ENCODE results near the gene PLCB4.
"Not testable (repeated sequence)": the region's sequence is repeated elsewhere in the genome, so short reads cannot be mapped to it uniquely, and the experiment has no call there.

PLCB4 gene

GRCh38 chr20:9374480-9374879, 305.6 kb downstream of the PLCB4 start:
- no peak overlapping the region for H3K4me3 ChIP-seq (ENCODE audit: low read depth, low read length)
- TF ChIP-seq, protein P1, sequence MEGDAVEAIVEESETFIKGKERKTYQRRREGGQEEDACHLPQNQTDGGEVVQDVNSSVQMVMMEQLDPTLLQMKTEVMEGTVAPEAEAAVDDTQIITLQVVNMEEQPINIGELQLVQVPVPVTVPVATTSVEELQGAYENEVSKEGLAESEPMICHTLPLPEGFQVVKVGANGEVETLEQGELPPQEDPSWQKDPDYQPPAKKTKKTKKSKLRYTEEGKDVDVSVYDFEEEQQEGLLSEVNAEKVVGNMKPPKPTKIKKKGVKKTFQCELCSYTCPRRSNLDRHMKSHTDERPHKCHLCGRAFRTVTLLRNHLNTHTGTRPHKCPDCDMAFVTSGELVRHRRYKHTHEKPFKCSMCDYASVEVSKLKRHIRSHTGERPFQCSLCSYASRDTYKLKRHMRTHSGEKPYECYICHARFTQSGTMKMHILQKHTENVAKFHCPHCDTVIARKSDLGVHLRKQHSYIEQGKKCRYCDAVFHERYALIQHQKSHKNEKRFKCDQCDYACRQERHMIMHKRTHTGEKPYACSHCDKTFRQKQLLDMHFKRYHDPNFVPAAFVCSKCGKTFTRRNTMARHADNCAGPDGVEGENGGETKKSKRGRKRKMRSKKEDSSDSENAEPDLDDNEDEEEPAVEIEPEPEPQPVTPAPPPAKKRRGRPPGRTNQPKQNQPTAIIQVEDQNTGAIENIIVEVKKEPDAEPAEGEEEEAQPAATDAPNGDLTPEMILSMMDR (IDR thresholded peaks at IDR 0.05; ENCODE audit: low read depth, low read length) = no peak

- H3K4me3 ChIP-seq (ENCODE audit: low read depth, low read length) = no peak overlapping the region
- TF ChIP-seq, protein P1 (IDR thresholded peaks at IDR 0.05; ENCODE audit: low read depth, low read length) = no peak
These were observed 306.4 kb downstream of the PLCB4 start for GRCh38 chr20:9375221-9375681.

- TF ChIP-seq, protein P1 (IDR thresholded peaks at IDR 0.05; ENCODE audit: low read depth, low read length) = no peak
- no peak overlapping the region for H3K4me3 ChIP-seq (ENCODE audit: low read depth, low read length)
These were observed 308.1 kb downstream of the PLCB4 start for GRCh38 chr20:9377007-9377406.

DNA sequence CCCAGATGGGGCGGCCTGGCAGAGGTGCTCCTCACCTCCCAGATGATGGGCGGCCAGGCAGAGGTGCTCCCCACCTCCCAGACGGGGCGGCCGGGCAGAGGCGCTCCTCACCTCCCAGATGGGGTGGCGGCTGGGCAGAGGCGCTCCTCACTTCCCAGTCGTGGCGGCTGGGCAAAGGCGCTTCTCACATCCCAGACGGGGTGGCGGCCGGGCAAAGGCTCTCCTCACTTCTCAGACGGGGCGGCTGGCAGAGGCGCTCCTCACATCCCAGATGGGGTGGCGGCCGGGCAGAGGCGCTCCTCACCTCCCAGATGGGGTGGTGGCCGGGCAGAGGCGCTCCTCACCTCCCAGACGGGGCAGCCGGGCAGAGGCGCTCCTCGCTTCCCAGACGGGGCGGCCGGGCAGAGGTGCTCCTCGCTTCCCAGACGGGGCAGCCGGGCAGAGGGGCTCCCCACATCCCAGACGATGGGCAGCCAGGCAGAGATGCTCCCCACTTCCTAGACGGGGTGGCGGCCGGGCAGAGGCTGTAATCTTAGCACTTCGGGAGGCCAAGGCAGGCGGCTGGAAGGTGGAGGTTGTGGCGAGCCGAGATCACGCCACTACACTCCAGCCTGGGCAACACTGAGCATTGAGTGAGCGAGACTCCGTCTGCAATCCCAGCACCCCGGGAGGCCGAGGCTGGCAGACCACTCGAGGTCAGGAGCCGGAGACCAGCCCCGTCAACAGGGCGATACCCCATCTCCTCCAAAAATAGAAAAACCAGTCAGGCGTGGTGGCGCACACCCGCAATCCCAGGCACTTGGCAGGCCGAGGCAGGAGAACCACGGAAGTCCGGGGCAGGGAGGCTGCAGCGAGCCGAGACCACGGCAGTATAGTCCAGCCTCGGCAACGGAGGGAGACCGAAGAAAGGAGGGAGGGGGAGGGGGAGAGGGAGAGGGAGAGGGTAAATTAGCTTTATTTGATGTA, 316.7 kb downstream of the PLCB4 start:
- H3K4me3 ChIP-seq (ENCODE audit: low read depth, low read length) = not testable (repeated sequence)

DNA sequence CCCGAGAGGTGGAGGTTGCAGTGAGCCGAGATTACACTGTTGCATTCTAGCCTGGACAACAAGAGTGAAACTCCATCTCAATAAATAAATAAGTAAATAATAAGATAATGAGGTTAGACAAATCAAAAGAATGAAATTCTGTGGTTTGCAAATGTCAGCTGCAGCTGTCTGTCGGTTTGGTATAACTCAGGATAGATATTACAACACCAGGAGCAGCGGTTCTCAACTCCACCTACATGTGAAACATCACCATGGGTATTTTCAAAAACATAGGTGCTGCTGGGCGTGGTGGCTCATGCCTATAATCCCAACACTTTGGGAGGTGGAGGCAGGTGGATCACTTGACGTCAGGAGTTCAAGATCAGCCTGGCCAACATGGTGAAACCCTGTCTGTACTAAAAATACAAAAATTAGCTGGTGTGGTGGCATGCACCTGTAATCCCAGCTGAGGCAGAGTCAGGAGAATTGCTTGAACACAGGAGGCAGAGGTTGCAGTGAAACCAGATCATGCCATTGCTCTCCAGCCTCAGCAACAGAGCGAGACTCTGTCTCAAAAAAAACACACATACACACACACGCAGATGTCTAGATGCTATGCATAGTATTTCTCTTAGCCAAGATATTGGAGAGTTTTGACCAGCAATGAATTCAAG, 319.4 kb downstream of the PLCB4 start:
- TF ChIP-seq, protein P1 (IDR thresholded peaks at IDR 0.05; ENCODE audit: low read depth, low read length) = no peak

GRCh38 chr20:9388813-9389161, 319.9 kb downstream of the PLCB4 start:
- H3K4me3 ChIP-seq (ENCODE audit: low read depth, low read length) = no peak overlapping the region
- TF ChIP-seq, protein P1 (IDR thresholded peaks at IDR 0.05; ENCODE audit: low read depth, low read length) = no peak

More for the DNA sequence above, 319.4 kb downstream of the PLCB4 start:
- no peak overlapping the region for H3K4me3 ChIP-seq (ENCODE audit: low read depth, low read length)

DNA sequence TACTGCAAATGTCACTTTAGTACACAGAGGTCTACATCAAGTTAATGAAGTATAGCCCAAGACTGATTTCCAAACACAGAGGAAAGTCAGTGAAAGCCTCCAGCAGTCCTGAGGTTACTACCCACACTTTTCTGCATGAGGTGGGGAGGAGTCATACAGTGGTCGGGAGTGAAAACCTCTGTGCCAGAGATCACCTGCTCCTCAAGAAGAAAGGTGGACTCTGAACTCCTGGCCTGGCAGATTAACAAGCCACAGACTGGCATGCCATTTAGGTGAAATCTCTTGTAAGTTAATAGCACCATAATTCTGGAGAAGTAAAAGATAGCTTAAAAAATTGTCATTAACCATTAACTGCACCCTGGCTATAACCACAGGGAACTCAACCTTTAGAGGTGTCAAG, 320.5 kb downstream of the PLCB4 start:
- TF ChIP-seq, protein P1 (IDR thresholded peaks at IDR 0.05; ENCODE audit: low read depth, low read length) = no peak
- H3K4me3 ChIP-seq (ENCODE audit: low read depth, low read length) = no peak overlapping the region
